Brain pericyte (primary cell): ENCODE results near the gene FGD1.
"Not testable (repeated sequence)": the region's sequence is repeated elsewhere in the genome, so short reads cannot be mapped to it uniquely, and the experiment has no call there.

Source experiments
- DNase-seq: peaks from one replicate; pipeline ENCODE4 v3.0.0-alpha.2; 2012; ENCODE audit warnings: low read depth, low spot score

FGD1 gene

GRCh38 chrX:54495814-54496516 lies at the start of gene FGD1:
Gene FGD1 (minus strand): TSS chrX:54496234. CDS start chrX:54495432, 802 bp downstream.
- DNase-seq, result no peak

- not testable (repeated sequence) for DNase-seq
Measured at GRCh38 chrX:54542239-54542638, 46.2 kb upstream of the FGD1 start.

- no peak for DNase-seq
Measured at GRCh38 chrX:54540289-54540688, 44.3 kb upstream of the FGD1 start.

- DNase-seq, result no peak
Measured at GRCh38 chrX:54534271-54534670, 38.2 kb upstream of the FGD1 start.

GRCh38 chrX:54530357-54530900 lies 34.4 kb upstream of the FGD1 start:
- DNase-seq, result no peak

- DNase-seq, result peak; percentile 49
Measured at GRCh38 chrX:54529552-54530356, 33.7 kb upstream of the FGD1 start, which contains the start of gene GNL3L. Gene GNL3L (plus strand): TSS chrX:54530219. CDS start chrX:54532567, 2,348 bp downstream.

GRCh38 chrX:54529151-54529550 lies 33.1 kb upstream of the FGD1 start:
- DNase-seq, result no peak

- no peak for DNase-seq
Measured at GRCh38 chrX:54509400-54509799, 13.4 kb upstream of the FGD1 start.

GRCh38 chrX:54496936-54497335 lies 902 bp upstream of the FGD1 start:
- no peak for DNase-seq

- no peak for DNase-seq
Measured at GRCh38 chrX:54496517-54496852, 451 bp upstream of the FGD1 start.

GRCh38 chrX:54494989-54495813 lies 833 bp downstream of the FGD1 start:
- DNase-seq, result no peak

GRCh38 chrX:54494166-54494988 lies 1.7 kb downstream of the FGD1 start:
- DNase-seq, result no peak

GRCh38 chrX:54492340-54492739 lies 3.7 kb downstream of the FGD1 start:
- DNase-seq, result no peak

GRCh38 chrX:54489819-54490218 lies 6.2 kb downstream of the FGD1 start:
- DNase-seq, result not testable (repeated sequence)

GRCh38 chrX:54484666-54485065 lies 11.4 kb downstream of the FGD1 start:
- no peak for DNase-seq

- DNase-seq, result no peak
Measured at GRCh38 chrX:54483946-54484345, 12.1 kb downstream of the FGD1 start.

GRCh38 chrX:54482839-54483593 lies 13.0 kb downstream of the FGD1 start:
- DNase-seq, result no peak

- DNase-seq, result no peak
Measured at GRCh38 chrX:54479136-54480111, 16.6 kb downstream of the FGD1 start.
